GM12878 (cell line): Measurements from ENCODE around the gene UBE3C. TPM values are rescaled to one million over a fixed set of nuclear protein-coding genes. Genes with fewer than 3 reads are reported as not detected.

ENCODE experiments used
- ATAC-seq: fragments of 200-7000 bp; cut with Tn5 transposase; 3 replicates; pipeline ENCODE4 v1.9.1; 2020; ENCODE audit warnings: mild to moderate bottlenecking, moderate library complexity
- BruUV-seq: library from RNA; stranded (reverse); fragments of 400-500 nt; replicated peaks from 2 replicates; lab custom pipeline; 2021; lab: Mats Ljungman, UMichigan
- CTCF ChIA-PET: fragments of 300-600 bp; sonication (Branson Sonifier 250); formaldehyde crosslinking; extraction: SDS; loops from one replicate; lab custom pipeline; 2021; ENCODE audit warnings: inconsistent platforms; lab: Yijun Ruan, JAX
- POLR2A ChIA-PET: fragments of 350-600 bp; formaldehyde crosslinking; extraction: SDS; loops from one replicate; lab custom pipeline; 2021; ENCODE audit warnings: inconsistent platforms; lab: Charles Lee
- RAD21 ChIA-PET: fragments of 300-600 bp; sonication (Branson Sonifier 250); formaldehyde crosslinking; loops from one replicate; lab custom pipeline; 2023; ENCODE audit warnings: antibody characterized with exemption; ENCODE audit not compliant: unreplicated experiment; lab: Charles Lee
- SMC1A ChIA-PET: fragments of 300-600 bp; sonication (Branson Sonifier 250); formaldehyde crosslinking; loops from one replicate; lab custom pipeline; 2023; ENCODE audit not compliant: unreplicated experiment, uncharacterized antibody; lab: Charles Lee
- DNase-seq: peaks from one replicate; pipeline ENCODE4 v3.0.0-alpha.2; 2011; ENCODE audit warnings: low read depth, low spot score
- FAIRE-seq: peaks from 3 replicates; lab custom pipeline; 2011; peaks lifted over from hg19 to GRCh38; lab: Jason Lieb, UNC
- H2AFZ ChIP-seq: 2 replicates; pipeline ENCODE4 v1.6.0; 2011; ENCODE audit warnings: low read depth, low read length, control low read depth; ENCODE audit not compliant: control insufficient read depth
- H3K27ac ChIP-seq: 2 replicates; pipeline ENCODE4 v1.5.1; 2011; ENCODE audit warnings: control low read depth; ENCODE audit not compliant: control insufficient read depth, insufficient read depth
- H3K27me3 ChIP-seq, 2 experiments: replicated peaks in 1 of 2; 2 replicates each; pipeline versions ENCODE4 v1.6.0 to v1.6.1; 2011; ENCODE audit warnings: low read length in 1 of 2; ENCODE audit not compliant: control insufficient read depth in 2 of 2, insufficient read depth in 2 of 2
- H3K36me3 ChIP-seq, 2 experiments: 2 replicates each; pipeline ENCODE4 v1.5.1; 2011; ENCODE audit warnings: low read length in 1 of 2; ENCODE audit not compliant: control insufficient read depth in 2 of 2, insufficient read depth in 2 of 2
- H3K4me1 ChIP-seq: 2 replicates; pipeline ENCODE4 v1.6.1; 2011; ENCODE audit warnings: mild to moderate bottlenecking, low read length, moderate library complexity, mixed read lengths; ENCODE audit not compliant: control insufficient read depth, insufficient read depth
- H3K4me2 ChIP-seq: 2 replicates; pipeline ENCODE4 v1.6.0; 2011; ENCODE audit warnings: control low read depth; ENCODE audit not compliant: control insufficient read depth, insufficient read depth
- H3K4me3 ChIP-seq: fragments of 200-600 bp; sonication (generic); 2 replicates; pipeline ENCODE4 v1.5.1; 2016
- H3K79me2 ChIP-seq: 2 replicates; pipeline ENCODE4 v1.6.0; 2011; ENCODE audit warnings: low read length; ENCODE audit not compliant: control insufficient read depth, insufficient read depth
- H3K9ac ChIP-seq: 2 replicates; pipeline ENCODE4 v1.8.0; 2011; ENCODE audit warnings: low read length, control low read depth, mixed read lengths; ENCODE audit not compliant: control insufficient read depth, insufficient read depth
- H3K9me3 ChIP-seq: replicated peaks from 3 replicates; pipeline ENCODE4 v1.5.1; 2011; ENCODE audit warnings: mild to moderate bottlenecking, low read length; ENCODE audit not compliant: control insufficient read depth, insufficient read depth
- H4K20me1 ChIP-seq: 2 replicates; pipeline ENCODE4 v1.6.0; 2011; ENCODE audit not compliant: control insufficient read depth, insufficient read depth
- CHD1 ChIP-seq: IDR thresholded peaks from 2 replicates; pipeline ENCODE4 v1.6.1; 2012; ENCODE audit warnings: low read depth, low read length, improper control_type of control experiment
- CUX1 ChIP-seq: IDR thresholded peaks from 2 replicates; pipeline ENCODE4 v1.6.1; 2012; ENCODE audit warnings: improper control_type of control experiment, low read depth, low read length; ENCODE audit not compliant: insufficient replicate concordance
- IKZF1 ChIP-seq: fragments of 450-650 bp; conservative IDR thresholded peaks from 2 replicates; pipeline ENCODE4 v1.6.1; 2017; ENCODE audit warnings: antibody characterized with exemption, mild to moderate bottlenecking
- MAX ChIP-seq: IDR thresholded peaks from 2 replicates; pipeline ENCODE4 v1.6.1; 2012; ENCODE audit warnings: low read depth, low read length, improper control_type of control experiment
- PAX5 ChIP-seq: IDR thresholded peaks from 2 replicates; pipeline ENCODE4 v1.6.1; 2011; ENCODE audit warnings: low read depth, low read length, borderline replicate concordance
- PKNOX1 ChIP-seq: fragments of 450-650 bp; IDR thresholded peaks from 2 replicates; pipeline ENCODE4 v1.6.1; 2016; ENCODE audit warnings: mild to moderate bottlenecking
- RB1 ChIP-seq: fragments of 450-650 bp; formaldehyde crosslinking; IDR thresholded peaks from 2 replicates; pipeline ENCODE4 v1.6.1; 2017; ENCODE audit warnings: mild to moderate bottlenecking, borderline replicate concordance
- SMAD1 ChIP-seq: fragments of 450-650 bp; IDR thresholded peaks from 2 replicates; pipeline ENCODE4 v1.6.1; 2018; ENCODE audit warnings: mild to moderate bottlenecking, low read depth; ENCODE audit not compliant: partially characterized antibody
- SMC3 ChIP-seq: IDR thresholded peaks from 2 replicates; pipeline ENCODE4 v1.6.1; 2011; ENCODE audit warnings: low read length, improper control_type of control experiment, borderline replicate concordance
- SUZ12 ChIP-seq: fragments of 200-600 bp; sonication (generic); IDR thresholded peaks from one replicate; pipeline ENCODE4 v1.6.1; 2018; ENCODE audit warnings: antibody characterized with exemption, mild to moderate bottlenecking; ENCODE audit not compliant: unreplicated experiment
- TAF1 ChIP-seq: IDR thresholded peaks from 2 replicates; pipeline ENCODE4 v1.6.1; 2011; ENCODE audit warnings: mild to moderate bottlenecking, low read depth, low read length, borderline replicate concordance
- ZBED1 ChIP-seq: IDR thresholded peaks from 2 replicates; pipeline ENCODE4 v1.6.1; 2016; ENCODE audit warnings: borderline replicate concordance
- ZBTB33 ChIP-seq: fragments of 450-650 bp; IDR thresholded peaks from 2 replicates; pipeline ENCODE4 v1.6.1; 2017; ENCODE audit warnings: mild to moderate bottlenecking
- WGBS: methylation state at CpG from one replicate; pipeline ENCODE4 v1.1.6; 2016; ENCODE audit warnings: low lambda C conversion rate; ENCODE audit not compliant: insufficient replicate concordance, insufficient coverage; ENCODE audit errors: missing lambda C conversion rate; 5-methylcytosine and 5-hydroxymethylcytosine counted together
- in situ Hi-C: fragments of 300-500 bp; cut with MboI; formaldehyde crosslinking; loops from 9 replicates; pipeline ENCODE4 v1.14.3; 2018; ENCODE audit warnings: mixed read lengths
- intact Hi-C: fragments of 100-400 bp; cut with micrococcal nuclease; formaldehyde crosslinking; loops from one replicate; pipeline ENCODE4 v1.14.2; 2022; ENCODE audit not compliant: unreplicated experiment
- polyA plus RNA-seq, 11 experiments: library from polyadenylated mRNA; depleted of rRNA in 4 of 11; unstranded in 6 of 11; stranded (reverse) in 5 of 11; fragments of >200 nt; fragmentation: Nextera tagmentation in 4 of 11; fragmentation: Illumina TruSeq in 1 of 11; extraction: Ambion mirVana in 4 of 11; extraction: Trizol in 1 of 11; gene quantifications; 1 replicate in 1 of 11; 2 replicates in 10 of 11; pipeline versions ENCODE4 v1.2.1 to v1.2.3, GENCODE V29; 2011 to 2016; ENCODE audit warnings: inconsistent platforms in 2 of 11, missing spikeins in 2 of 11, low read depth in 1 of 11
- total RNA-seq, 4 experiments: library from RNA; depleted of rRNA in 3 of 4; stranded (reverse); fragments of >200 nt in 3 of 4; fragmentation: Illumina TruSeq in 1 of 4; extraction: Trizol in 1 of 4; gene quantifications; 2 replicates each; pipeline versions ENCODE4 v1.2.1 to v1.2.3, GENCODE V29; 2013 to 2021

The UBE3C gene
- total and polyA plus RNA-seq, 10 of the 15 experiments (the other 5 are each of a cell fraction or from before 2014, with no cell fraction given) = 7.9 to 65.9 (median 45.2) TPM

DNA sequence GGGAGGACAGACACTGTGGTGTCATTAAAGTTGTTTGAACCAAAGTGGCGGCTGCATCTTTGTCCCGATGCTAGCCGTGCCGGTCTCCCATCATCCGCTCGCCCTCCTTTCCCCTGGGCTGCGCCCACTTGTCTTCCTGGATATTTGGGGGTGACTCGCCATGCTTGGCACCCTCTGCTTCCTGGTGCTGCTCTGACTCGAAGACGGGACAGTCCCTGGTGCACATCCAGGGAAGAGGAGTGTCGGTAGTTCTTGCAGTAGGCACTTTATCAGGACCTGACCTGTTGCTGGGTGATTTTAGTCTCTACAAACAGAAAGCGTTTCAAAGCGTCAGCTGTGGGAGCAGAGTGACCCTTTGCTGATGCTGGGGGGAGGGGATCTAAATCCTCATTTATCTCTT lies 129.8 kb downstream of the UBE3C start (continued):
- TF ChIP-seq MAX = no peak
- no peak for TF ChIP-seq ZBTB33
- TF ChIP-seq SMAD1 = no peak
- TF ChIP-seq CHD1 = no peak
- TF ChIP-seq, all 136 proteins: peak for 0

- Histone ChIP-seq H3K9me3 (no peaks in the 10 kb centered on the region), H3K27me3 (no peaks in the 10 kb centered on the region), H2AFZ (no peak overlapping the region), H3K36me3 (peaks cover 3 to 30% of the 10 kb centered on the region in 2 experiments), H3K4me3 (no peak overlapping the region), H3K27ac (no peak overlapping the region), H3K4me1 (no peaks in the 10 kb centered on the region), H3K4me2 (no peak overlapping the region), H4K20me1 (no peaks in the 10 kb centered on the region), H3K9ac (no peak overlapping the region), H3K79me2 (no peaks in the 10 kb centered on the region)
- ChIA-PET RAD21 (no interaction called here), POLR2A (no interaction called here), CTCF (interaction anchor here (0.7 to 1.2 kb wide), 3 partner anchors 20 to 69 kb away, joined by 3 to 4 read pairs (median 3); no protein-coding TSS in a partner anchor), SMC1A (no interaction called here)
- intact Hi-C loops (loop anchor here (5.0 kb wide), 1 partner anchor 132 kb away; the partner anchor contains the start of gene UBE3C), in situ Hi-C loops (loop anchor here (5.0 to 25.0 kb wide), 2 partner anchors 297 to 1457 kb away; partner anchors contain the start of gene SHH)
- ATAC-seq (no peak), DNase-seq (no peak), FAIRE-seq (no peak)
- no TSS peak for BruUV-seq
- 98% methylated on average over 16 of the region's 16 CpGs for WGBS
- TF ChIP-seq PAX5 (no peak), CUX1 (no peak), PKNOX1 (no peak), IKZF1 (no peak), TAF1 (no peak), RB1 (no peak), SUZ12 (no peak), ZBED1 (no peak), SMC3 (no peak), SMAD1 (no peak)
- TF ChIP-seq, all 136 proteins: peak for 0
These were observed 130.8 kb downstream of the UBE3C start for GRCh38 chr7:157269341-157270059.
